ENCODE measurements around the gene ORAI1. TPM values are rescaled to one million over a fixed set of nuclear protein-coding genes. Genes with fewer than 3 reads are reported as not detected.

Gene ORAI1
- polyA plus RNA-seq, 1 of the 3 experiments (the other 2 are of a cell fraction): 16.6 TPM

DNA sequence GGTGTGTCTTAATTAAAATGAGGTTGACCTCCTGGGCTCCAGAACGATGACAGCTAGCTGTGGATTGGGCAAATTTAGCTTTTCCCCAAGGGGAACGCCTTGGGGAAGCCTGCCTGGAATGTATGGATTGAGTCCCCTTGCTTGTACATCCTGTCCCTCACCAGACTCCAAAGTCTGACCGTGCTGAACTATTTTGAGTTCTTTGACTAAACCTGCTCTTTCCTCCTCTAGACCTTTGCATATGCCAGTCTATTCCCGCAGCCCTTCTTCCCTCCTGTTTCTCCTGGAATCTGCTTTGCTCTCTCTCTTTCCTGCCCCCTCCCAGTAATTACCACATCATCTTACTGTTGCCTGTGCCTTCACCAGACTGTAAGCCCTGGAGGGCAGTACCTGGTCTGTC, 34.0 kb upstream of the ORAI1 start:
- Histone ChIP-seq H3K4me3 (ENCODE audit: low read depth in 2 of 2, low read length in 1 of 2) (no peak overlapping the region), H3K36me3 (replicated peaks in 1 of 2; ENCODE audit: control insufficient read depth in 1 of 2, insufficient read depth in 2 of 2, low read length in 1 of 2) (no peaks in the 10 kb centered on the region), H3K9me3 (no peaks in the 10 kb centered on the region), H3K9ac (no peak overlapping the region), H3K27me3 (ENCODE audit: insufficient read depth) (no peaks in the 10 kb centered on the region), H3K79me2 (ENCODE audit: insufficient read depth) (no peaks in the 10 kb centered on the region), H3K4me1 (ENCODE audit: control insufficient read depth in 1 of 2, insufficient read depth in 2 of 2, low read depth in 1 of 2, low read length in 1 of 2) (peaks cover 4 to 7% of the 10 kb centered on the region in 2 experiments; a peak in 3 of 4 replicates), H3K27ac (ENCODE audit: low read depth in 2 of 2, low read length in 1 of 2) (no peak overlapping the region), H3K4me2 (no peak overlapping the region), H4K20me1 (ENCODE audit: insufficient read depth) (no peaks in the 10 kb centered on the region), H3F3A (replicated peaks; ENCODE audit: insufficient read depth) (peaks cover 12% of the 10 kb centered on the region), H3K9me2 (no peaks in the 10 kb centered on the region), H2AFZ (ENCODE audit: low read depth) (no peak overlapping the region)
- WGBS (ENCODE audit: low lambda C conversion rate): 79% methylated on average over 4 of the region's 4 CpGs
- POLR2A ChIA-PET: no interaction called here
- CTCF ChIA-PET: interaction anchor here (1.1 kb wide), 1 partner anchor 32 kb away, joined by 3 read pairs; no protein-coding TSS in a partner anchor
- DNase-seq: no peak
- TF ChIP-seq, protein P1, sequence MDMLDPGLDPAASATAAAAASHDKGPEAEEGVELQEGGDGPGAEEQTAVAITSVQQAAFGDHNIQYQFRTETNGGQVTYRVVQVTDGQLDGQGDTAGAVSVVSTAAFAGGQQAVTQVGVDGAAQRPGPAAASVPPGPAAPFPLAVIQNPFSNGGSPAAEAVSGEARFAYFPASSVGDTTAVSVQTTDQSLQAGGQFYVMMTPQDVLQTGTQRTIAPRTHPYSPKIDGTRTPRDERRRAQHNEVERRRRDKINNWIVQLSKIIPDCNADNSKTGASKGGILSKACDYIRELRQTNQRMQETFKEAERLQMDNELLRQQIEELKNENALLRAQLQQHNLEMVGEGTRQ (IDR thresholded peaks at IDR 0.05; ENCODE audit: borderline replicate concordance, low read depth, low read length): no peak
- TF ChIP-seq RXRA (IDR thresholded peaks at IDR 0.05; ENCODE audit: borderline replicate concordance, low read depth) (no peak), GATA2 (CRISPR knock-in tag; IDR thresholded peaks at IDR 0.05) (no peak)

- H4K20me1 ChIP-seq (ENCODE audit: insufficient read depth): no peaks in the 10 kb centered on the region
- H3K4me3 ChIP-seq (ENCODE audit: low read depth in 2 of 2, low read length in 1 of 2): no peak overlapping the region
- TF ChIP-seq POLR2AphosphoS5 (IDR thresholded peaks at IDR 0.05; ENCODE audit: low read depth, low read length): no peak
- TF ChIP-seq FOSL2 (IDR thresholded peaks at IDR 0.05; ENCODE audit: borderline replicate concordance, low read depth): no peak
- TF ChIP-seq GABPA (IDR thresholded peaks at IDR 0.05; ENCODE audit: low read depth): no peak
- TF ChIP-seq MAX (IDR thresholded peaks at IDR 0.05; ENCODE audit: low read depth): no peak
- no peak for TF ChIP-seq SMC3 (IDR thresholded peaks at IDR 0.05; ENCODE audit: low read depth, low read length)
- TF ChIP-seq CTCF (IDR thresholded peaks at IDR 0.05): no peak
- TF ChIP-seq ZBTB33 (IDR thresholded peaks at IDR 0.05; ENCODE audit: borderline replicate concordance, low read depth): no peak
- no peak for TF ChIP-seq USF1 (IDR thresholded peaks at IDR 0.05; ENCODE audit: borderline replicate concordance, low read depth)
- no peak for TF ChIP-seq TEAD4 (IDR thresholded peaks at IDR 0.05; ENCODE audit: borderline replicate concordance, insufficient read depth)
- TF ChIP-seq FOXJ3 (CRISPR knock-in tag; IDR thresholded peaks at IDR 0.05): no peak
- no peak for TF ChIP-seq NFIC (IDR thresholded peaks at IDR 0.05; ENCODE audit: borderline replicate concordance)
- no peak for TF ChIP-seq RAD21 (IDR thresholded peaks at IDR 0.05; ENCODE audit: low read length)
- no peak for TF ChIP-seq MXI1 (IDR thresholded peaks at IDR 0.05; ENCODE audit: low read depth, low read length)
- TF ChIP-seq, protein P2, sequence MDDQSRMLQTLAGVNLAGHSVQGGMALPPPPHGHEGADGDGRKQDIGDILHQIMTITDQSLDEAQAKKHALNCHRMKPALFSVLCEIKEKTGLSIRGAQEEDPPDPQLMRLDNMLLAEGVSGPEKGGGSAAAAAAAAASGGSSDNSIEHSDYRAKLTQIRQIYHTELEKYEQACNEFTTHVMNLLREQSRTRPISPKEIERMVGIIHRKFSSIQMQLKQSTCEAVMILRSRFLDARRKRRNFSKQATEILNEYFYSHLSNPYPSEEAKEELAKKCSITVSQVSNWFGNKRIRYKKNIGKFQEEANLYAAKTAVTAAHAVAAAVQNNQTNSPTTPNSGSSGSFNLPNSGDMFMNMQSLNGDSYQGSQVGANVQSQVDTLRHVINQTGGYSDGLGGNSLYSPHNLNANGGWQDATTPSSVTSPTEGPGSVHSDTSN (IDR thresholded peaks at IDR 0.05): no peak
- TF ChIP-seq, protein P3, sequence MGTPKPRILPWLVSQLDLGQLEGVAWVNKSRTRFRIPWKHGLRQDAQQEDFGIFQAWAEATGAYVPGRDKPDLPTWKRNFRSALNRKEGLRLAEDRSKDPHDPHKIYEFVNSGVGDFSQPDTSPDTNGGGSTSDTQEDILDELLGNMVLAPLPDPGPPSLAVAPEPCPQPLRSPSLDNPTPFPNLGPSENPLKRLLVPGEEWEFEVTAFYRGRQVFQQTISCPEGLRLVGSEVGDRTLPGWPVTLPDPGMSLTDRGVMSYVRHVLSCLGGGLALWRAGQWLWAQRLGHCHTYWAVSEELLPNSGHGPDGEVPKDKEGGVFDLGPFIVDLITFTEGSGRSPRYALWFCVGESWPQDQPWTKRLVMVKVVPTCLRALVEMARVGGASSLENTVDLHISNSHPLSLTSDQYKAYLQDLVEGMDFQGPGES (IDR thresholded peaks at IDR 0.05; ENCODE audit: low read depth, low read length): no peak
- no peaks in the 10 kb centered on the region for H3K27me3 ChIP-seq (ENCODE audit: insufficient read depth)
- no peak overlapping the region for H2AFZ ChIP-seq (ENCODE audit: low read depth)
- CTCF ChIA-PET: interaction anchor here (1.0 kb wide), 1 partner anchor 26 kb away, joined by 3 read pairs; no protein-coding TSS in a partner anchor
- H3F3A ChIP-seq (replicated peaks; ENCODE audit: insufficient read depth): peaks cover 10% of the 10 kb centered on the region
- H3K36me3 ChIP-seq (replicated peaks in 1 of 2; ENCODE audit: control insufficient read depth in 1 of 2, insufficient read depth in 2 of 2, low read length in 1 of 2): no peaks in the 10 kb centered on the region
- no peak overlapping the region for H3K4me2 ChIP-seq
- no peaks in the 10 kb centered on the region for H3K9me2 ChIP-seq
- DNase-seq: peak; percentile 1
- H3K9me3 ChIP-seq: no peaks in the 10 kb centered on the region
- H3K27ac ChIP-seq (ENCODE audit: low read depth in 2 of 2, low read length in 1 of 2): no peak overlapping the region
- WGBS (ENCODE audit: low lambda C conversion rate): 92% methylated on average over 12 of the region's 12 CpGs
- H3K79me2 ChIP-seq (ENCODE audit: insufficient read depth): no peaks in the 10 kb centered on the region
- POLR2A ChIA-PET: no interaction called here
- H3K9ac ChIP-seq: no peak overlapping the region
- peaks cover 2 to 5% of the 10 kb centered on the region in 2 experiments; a peak in 3 of 4 replicates for H3K4me1 ChIP-seq (ENCODE audit: control insufficient read depth in 1 of 2, insufficient read depth in 2 of 2, low read depth in 1 of 2, low read length in 1 of 2)
Observed at GRCh38 chr12:121595520-121595919, 30.8 kb upstream of the ORAI1 start.
